K562 (cell line): ENCODE measurements around the gene GLUL. TPM values are rescaled to one million over a fixed set of nuclear protein-coding genes. Genes with fewer than 3 reads are reported as not detected.

Experiments
- ATAC-seq: fragments of 200-7000 bp; cut with Tn5 transposase; 3 replicates; pipeline ENCODE4 v1.9.1; 2020; ENCODE audit warnings: moderate library complexity
- BruUV-seq: library from RNA; stranded (reverse); fragments of 400-500 nt; replicated peaks from 2 replicates; lab custom pipeline; 2021; lab: Mats Ljungman, UMichigan
- CTCF ChIA-PET: fragments of 300-600 bp; formaldehyde crosslinking; extraction: SDS; loops from one replicate; lab custom pipeline; 2021; ENCODE audit warnings: low intra/inter-chr PET ratio; lab: Yijun Ruan, JAX
- POLR2A ChIA-PET: fragments of 300-600, 350-650 bp; sonication (Branson Sonifier 250); formaldehyde crosslinking; extraction: SDS; loops from one replicate; lab custom pipeline; 2021; ENCODE audit warnings: antibody characterized with exemption, inconsistent platforms; lab: Yijun Ruan, JAX
- DNase-seq, 4 experiments: peaks; one replicate each; pipeline versions ENCODE4 v3.0.0 to v3.0.0-alpha.2; 2011 to 2018; ENCODE audit warnings: low spot score in 3 of 4, mixed read lengths in 3 of 4; ENCODE audit errors: extremely low read depth in 1 of 4
- FAIRE-seq: peaks from 2 replicates; lab custom pipeline; 2011; peaks lifted over from hg19 to GRCh38; lab: Jason Lieb, UNC
- H2AFZ ChIP-seq: 2 replicates; pipeline ENCODE4 v1.6.0; 2011; ENCODE audit warnings: low read depth, low read length, control low read depth, inconsistent platforms
- H3K27ac ChIP-seq: fragments of 200-600 bp; 3 replicates; pipeline ENCODE4 v1.8.0; 2011; ENCODE audit warnings: low read depth, mild to moderate bottlenecking, control low read depth, inconsistent platforms, low read length, moderate library complexity, mixed read lengths; ENCODE audit errors: extremely low read depth
- H3K27me3 ChIP-seq, 2 experiments: fragments of 300-600 bp in 1 of 2; 2 replicates in 1 of 2; 3 replicates in 1 of 2; pipeline versions ENCODE4 v1.6.0 to v1.8.0; 2011; ENCODE audit warnings: inconsistent platforms in 2 of 2, low read length in 2 of 2, mild to moderate bottlenecking in 1 of 2, mixed read lengths in 1 of 2, moderate library complexity in 1 of 2; ENCODE audit not compliant: control insufficient read depth in 2 of 2, insufficient read depth in 2 of 2
- H3K36me3 ChIP-seq: fragments of 300-600 bp; 3 replicates; pipeline ENCODE4 v1.8.0; 2011; ENCODE audit warnings: mild to moderate bottlenecking, low read length, inconsistent platforms; ENCODE audit not compliant: control insufficient read depth, insufficient read depth
- H3K4me1 ChIP-seq, 2 experiments: fragments of 200-600 bp in 1 of 2; replicated peaks in 1 of 2; 2 replicates in 1 of 2; 3 replicates in 1 of 2; pipeline versions ENCODE4 v1.5.1 to v1.8.0; 2011; ENCODE audit warnings: inconsistent platforms in 2 of 2, low read length in 2 of 2, mild to moderate bottlenecking in 1 of 2, mixed read lengths in 1 of 2, moderate library complexity in 1 of 2; ENCODE audit not compliant: control insufficient read depth in 2 of 2, insufficient read depth in 2 of 2
- H3K4me2 ChIP-seq: 2 replicates; pipeline ENCODE4 v1.6.1; 2011; ENCODE audit warnings: low read length, control low read depth, inconsistent platforms, mixed read lengths; ENCODE audit not compliant: insufficient read depth
- H3K4me3 ChIP-seq: fragments of 200-600 bp; sonication (generic), shearing (Covaris generic); 2 replicates; pipeline ENCODE4 v1.5.1; 2016; ENCODE audit warnings: control low read depth, inconsistent platforms
- H3K79me2 ChIP-seq: fragments of 200-600 bp; 3 replicates; pipeline ENCODE4 v1.8.0; 2011; ENCODE audit warnings: low read length, inconsistent platforms; ENCODE audit not compliant: control insufficient read depth, insufficient read depth
- H3K9ac ChIP-seq, 2 experiments: 2 replicates each; pipeline versions ENCODE4 v1.6.0 to v1.6.1; 2011; ENCODE audit warnings: low read depth in 2 of 2, low read length in 2 of 2, control low read depth in 1 of 2, inconsistent platforms in 1 of 2, mild to moderate bottlenecking in 1 of 2, mixed read lengths in 1 of 2; ENCODE audit not compliant: insufficient read depth in 1 of 2
- H3K9me1 ChIP-seq: one replicate; pipeline ENCODE4 v1.6.0; 2011; ENCODE audit warnings: inconsistent platforms, mild to moderate bottlenecking, low read length, moderate library complexity; ENCODE audit not compliant: control insufficient read depth, insufficient read depth
- H3K9me3 ChIP-seq: replicated peaks from 2 replicates; pipeline ENCODE4 v1.5.1; 2011; ENCODE audit warnings: low read depth, low read length, inconsistent platforms; ENCODE audit not compliant: control insufficient read depth, insufficient read depth
- H4K20me1 ChIP-seq: replicated peaks from 2 replicates; pipeline ENCODE4 v1.6.1; 2011; ENCODE audit warnings: low read length, inconsistent platforms, mixed read lengths; ENCODE audit not compliant: control insufficient read depth, insufficient read depth
- FOXK1 ChIP-seq: sonication (generic); formaldehyde crosslinking; IDR thresholded peaks from 2 replicates; pipeline ENCODE4 v1.8.0; 2022; ENCODE audit warnings: missing genetic modification reagents, mild to moderate bottlenecking, borderline replicate concordance
- FUS ChIP-seq: fragments of 200-400 bp; formaldehyde crosslinking; optimal IDR thresholded peaks from 2 replicates; pipeline ENCODE3; 2017; ENCODE audit warnings: low read depth, low read length
- GTF2F1 ChIP-seq: IDR thresholded peaks from 2 replicates; pipeline ENCODE4 v1.6.1; 2011; ENCODE audit warnings: low read depth, low read length, improper control_type of control experiment
- HDAC8 ChIP-seq: fragments of 450-650 bp; IDR thresholded peaks from 2 replicates; pipeline ENCODE4 v1.6.1; 2016; ENCODE audit warnings: mild to moderate bottlenecking, missing genetic modification characterization, moderate library complexity, missing compliant biosample characterization
- MAFF ChIP-seq: IDR thresholded peaks from 2 replicates; pipeline ENCODE4 v1.6.1; 2012; ENCODE audit warnings: low read length, improper control_type of control experiment
- NBN ChIP-seq: fragments of 450-650 bp; IDR thresholded peaks from 2 replicates; pipeline ENCODE4 v1.6.1; 2016; ENCODE audit warnings: low read depth, mild to moderate bottlenecking
- NCOA6 ChIP-seq: fragments of 450-650 bp; IDR thresholded peaks from 2 replicates; pipeline ENCODE4 v1.6.1; 2017; ENCODE audit warnings: mild to moderate bottlenecking
- PHB2 ChIP-seq: fragments of 450-650 bp; IDR thresholded peaks from 2 replicates; pipeline ENCODE4 v1.6.1; 2017; ENCODE audit warnings: low read depth
- POLR2AphosphoS5 ChIP-seq: IDR thresholded peaks from 2 replicates; pipeline ENCODE4 v1.6.1; 2011; ENCODE audit warnings: mild to moderate bottlenecking, low read depth, low read length, moderate library complexity; ENCODE audit not compliant: control insufficient read depth, insufficient read depth
- SRSF3 ChIP-seq: fragments of 200-400 bp; formaldehyde crosslinking; IDR thresholded peaks from 2 replicates; pipeline ENCODE4 v1.6.1; 2016; ENCODE audit warnings: mild to moderate bottlenecking, low read length, moderate library complexity; ENCODE audit not compliant: insufficient read depth
- TEAD1 ChIP-seq, 2 experiments: fragments of 450-650 bp in 1 of 2; sonication (generic) in 1 of 2; formaldehyde crosslinking; IDR thresholded peaks; 2 replicates each; pipeline versions ENCODE4 v1.4.0 to v1.8.0; 2020 to 2022; ENCODE audit warnings: mild to moderate bottlenecking in 2 of 2, missing genetic modification reagents in 1 of 2
- TOE1 ChIP-seq, 2 experiments: fragments of 450-650 bp in 1 of 2; sonication (generic) in 1 of 2; formaldehyde crosslinking in 1 of 2; IDR thresholded peaks; 2 replicates each; pipeline versions ENCODE4 v1.7.1 to v1.8.0; 2016 to 2022; ENCODE audit warnings: borderline replicate concordance in 2 of 2, mild to moderate bottlenecking in 2 of 2, antibody characterized with exemption in 1 of 2, inconsistent platforms in 1 of 2, low read depth in 1 of 2, missing genetic modification reagents in 1 of 2, moderate library complexity in 1 of 2
- ZNF133 ChIP-seq: fragments of 250-450 bp; sonication (Bioruptor Pico); IDR thresholded peaks from 2 replicates; pipeline ENCODE4 v1.4.0; 2020; ENCODE audit warnings: mild to moderate bottlenecking
- ZNF175 ChIP-seq: fragments of 200-800 bp; sonication (Bioruptor generic); IDR thresholded peaks from 2 replicates; pipeline ENCODE4 v1.6.1; 2016; ENCODE audit warnings: low read depth, mild to moderate bottlenecking, missing genetic modification characterization, missing compliant biosample characterization
- ZNF263 ChIP-seq: sonication (generic); formaldehyde crosslinking; IDR thresholded peaks from 2 replicates; pipeline ENCODE4 v1.8.0; 2022; ENCODE audit warnings: mild to moderate bottlenecking, missing genetic modification reagents, borderline replicate concordance
- ZNF695 ChIP-seq: fragments of 450-650 bp; formaldehyde crosslinking; IDR thresholded peaks from 2 replicates; pipeline ENCODE4 v1.4.0; 2020; ENCODE audit warnings: mild to moderate bottlenecking, moderate library complexity
- WGBS: fragments of 100-300 bp; shearing (Covaris generic); methylation state at CpG from one replicate; pipeline ENCODE4 v1.1.6; 2016; ENCODE audit warnings: low coverage, mixed read lengths; ENCODE audit not compliant: insufficient coverage; ENCODE audit errors: missing lambda C conversion rate; 5-methylcytosine and 5-hydroxymethylcytosine counted together
- in situ Hi-C: fragments of 300-500 bp; cut with MboI; formaldehyde crosslinking; loops from 4 replicates; pipeline ENCODE4 v1.15.0; 2018; ENCODE audit warnings: inconsistent platforms, mixed read lengths
- intact Hi-C: fragments of 100-400 bp; cut with micrococcal nuclease; formaldehyde crosslinking; loops from 2 replicates; pipeline ENCODE4 v1.14.2; 2022
- polyA plus RNA-seq, 8 experiments: library from polyadenylated mRNA; depleted of rRNA in 4 of 8; stranded (reverse) in 5 of 8; unstranded in 3 of 8; fragments of >200 nt; fragmentation: Nextera tagmentation in 2 of 8; fragmentation: Illumina TruSeq in 1 of 8; extraction: Ambion mirVana in 2 of 8; extraction: Trizol in 1 of 8; gene quantifications; 2 replicates each; pipeline versions ENCODE4 v1.2.1 to v1.2.3, GENCODE V29; 2011 to 2014; ENCODE audit warnings: inconsistent platforms in 1 of 8, missing spikeins in 1 of 8
- total RNA-seq, 7 experiments: library from RNA; depleted of rRNA in 6 of 7; stranded (reverse); fragments of >200 nt in 6 of 7; fragmentation: Illumina TruSeq in 2 of 7; extraction: Trizol in 2 of 7; gene quantifications; 2 replicates each; pipeline versions ENCODE4 v1.2.1 to v1.2.3, GENCODE V29; 2011 to 2021; ENCODE audit warnings: low replicate concordance in 1 of 7
- TF ChIP-seq, protein P1 (sequence below): sonication (generic); formaldehyde crosslinking; IDR thresholded peaks from 2 replicates; pipeline ENCODE4 v1.8.0; 2023; ENCODE audit warnings: mild to moderate bottlenecking, missing genetic modification reagents
- TF ChIP-seq, protein P2 (sequence below): sonication (generic); formaldehyde crosslinking; IDR thresholded peaks from 2 replicates; pipeline ENCODE4 v1.8.1; 2022; ENCODE audit warnings: missing genetic modification reagents

GLUL gene
- total and polyA plus RNA-seq, 9 of the 15 experiments (the other 6 are each of a cell fraction or from before 2014, with no cell fraction given), result 1,088 to 4,222 (median 1,338) TPM

DNA sequence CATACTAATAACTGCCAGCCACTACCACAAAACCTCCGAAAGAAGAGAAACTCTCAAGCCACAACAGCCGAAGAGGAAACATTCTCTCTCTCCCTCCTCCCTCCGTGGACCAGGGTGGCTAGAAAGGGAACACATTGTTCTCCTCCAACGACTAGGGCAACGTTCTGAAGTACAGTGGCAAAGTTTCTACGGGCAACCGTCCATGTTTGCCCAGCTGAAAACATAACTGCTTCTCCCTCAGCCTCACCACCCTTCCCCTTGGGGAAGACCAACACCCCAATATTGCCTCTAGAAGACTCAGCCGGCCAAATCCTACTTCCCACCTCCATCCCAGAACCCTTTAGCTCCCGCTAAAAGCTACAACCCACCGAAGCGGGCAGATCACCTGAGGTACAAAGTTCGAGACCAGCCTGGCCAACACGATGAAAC lies 2.0 kb downstream of the GLUL start:
- DNase-seq, result no peak
- Histone ChIP-seq H3K4me2 (peak overlapping the region; percentile 98), H3K36me3 (peaks cover 61% of the 10 kb centered on the region), H3K9me1 (peaks cover 19% of the 10 kb centered on the region), H3K27me3 (no peaks in the 10 kb centered on the region), H2AFZ (no peak overlapping the region), H3K4me1 (peaks cover 33 to 64% of the 10 kb centered on the region in 2 experiments), H4K20me1 (peaks cover 43% of the 10 kb centered on the region), H3K9me3 (no peaks in the 10 kb centered on the region), H3K4me3 (peak overlapping the region; percentile 77), H3K9ac (peak overlapping the region; percentile 88 to 96), H3K27ac (peak overlapping the region; percentile 92), H3K79me2 (peaks cover 80% of the 10 kb centered on the region)
- in situ Hi-C loops, result loop anchor here (5.0 kb wide), 1 partner anchor 87 kb away; no protein-coding TSS in a partner anchor
- under 1% methylated on average over 13 of the region's 13 CpGs for WGBS
- FAIRE-seq, result no peak
- CTCF ChIA-PET, result no interaction called here
- intact Hi-C loops, result loop anchor here (2.0 to 5.0 kb wide), 3 partner anchors 31 to 403 kb away; no protein-coding TSS in a partner anchor
- ATAC-seq, result no peak
- POLR2A ChIA-PET, result interaction anchor here (0.6 to 8.0 kb wide), 39 partner anchors 8 to 388 kb away, joined by 3 to 137 read pairs (median 4); no protein-coding TSS in a partner anchor
- no TSS peak for BruUV-seq
- TF ChIP-seq SRSF3 (no peak), ZNF263 (CRISPR knock-in tag) (no peak), NCOA6 (no peak), TEAD1 (CRISPR knock-in tag; IDR thresholded peaks at IDR 0.05) (0 out of 4 replicates have a peak, but pooled peaks of 1 of the 2 experiments have one; percentile 36), POLR2AphosphoS5 (peak; percentile 35; the same call in 1 of the 2 replicates), FUS (no peak), PHB2 (0 out of 2 replicates have a peak, but pooled peaks have one; percentile 25), ZNF133 (CRISPR knock-in tag) (no peak), ZNF175 (no peak), FOXK1 (CRISPR knock-in tag) (no peak), ZNF695 (no peak), NBN (0 out of 2 replicates have a peak, but pooled peaks have one; percentile 27), GTF2F1 (no peak), MAFF (no peak), TOE1 (IDR thresholded peaks at IDR 0.05; ENCODE audit: borderline replicate concordance) (peak; percentile 30; the same call in 1 of the 2 replicates), TOE1 (CRISPR knock-in tag; IDR thresholded peaks at IDR 0.05; ENCODE audit: borderline replicate concordance, low read depth) (no peak), HDAC8 (no peak)
- TF ChIP-seq, protein P1, sequence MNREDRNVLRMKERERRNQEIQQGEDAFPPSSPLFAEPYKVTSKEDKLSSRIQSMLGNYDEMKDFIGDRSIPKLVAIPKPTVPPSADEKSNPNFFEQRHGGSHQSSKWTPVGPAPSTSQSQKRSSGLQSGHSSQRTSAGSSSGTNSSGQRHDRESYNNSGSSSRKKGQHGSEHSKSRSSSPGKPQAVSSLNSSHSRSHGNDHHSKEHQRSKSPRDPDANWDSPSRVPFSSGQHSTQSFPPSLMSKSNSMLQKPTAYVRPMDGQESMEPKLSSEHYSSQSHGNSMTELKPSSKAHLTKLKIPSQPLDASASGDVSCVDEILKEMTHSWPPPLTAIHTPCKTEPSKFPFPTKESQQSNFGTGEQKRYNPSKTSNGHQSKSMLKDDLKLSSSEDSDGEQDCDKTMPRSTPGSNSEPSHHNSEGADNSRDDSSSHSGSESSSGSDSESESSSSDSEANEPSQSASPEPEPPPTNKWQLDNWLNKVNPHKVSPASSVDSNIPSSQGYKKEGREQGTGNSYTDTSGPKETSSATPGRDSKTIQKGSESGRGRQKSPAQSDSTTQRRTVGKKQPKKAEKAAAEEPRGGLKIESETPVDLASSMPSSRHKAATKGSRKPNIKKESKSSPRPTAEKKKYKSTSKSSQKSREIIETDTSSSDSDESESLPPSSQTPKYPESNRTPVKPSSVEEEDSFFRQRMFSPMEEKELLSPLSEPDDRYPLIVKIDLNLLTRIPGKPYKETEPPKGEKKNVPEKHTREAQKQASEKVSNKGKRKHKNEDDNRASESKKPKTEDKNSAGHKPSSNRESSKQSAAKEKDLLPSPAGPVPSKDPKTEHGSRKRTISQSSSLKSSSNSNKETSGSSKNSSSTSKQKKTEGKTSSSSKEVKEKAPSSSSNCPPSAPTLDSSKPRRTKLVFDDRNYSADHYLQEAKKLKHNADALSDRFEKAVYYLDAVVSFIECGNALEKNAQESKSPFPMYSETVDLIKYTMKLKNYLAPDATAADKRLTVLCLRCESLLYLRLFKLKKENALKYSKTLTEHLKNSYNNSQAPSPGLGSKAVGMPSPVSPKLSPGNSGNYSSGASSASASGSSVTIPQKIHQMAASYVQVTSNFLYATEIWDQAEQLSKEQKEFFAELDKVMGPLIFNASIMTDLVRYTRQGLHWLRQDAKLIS, result no peak
- TF ChIP-seq, protein P2, sequence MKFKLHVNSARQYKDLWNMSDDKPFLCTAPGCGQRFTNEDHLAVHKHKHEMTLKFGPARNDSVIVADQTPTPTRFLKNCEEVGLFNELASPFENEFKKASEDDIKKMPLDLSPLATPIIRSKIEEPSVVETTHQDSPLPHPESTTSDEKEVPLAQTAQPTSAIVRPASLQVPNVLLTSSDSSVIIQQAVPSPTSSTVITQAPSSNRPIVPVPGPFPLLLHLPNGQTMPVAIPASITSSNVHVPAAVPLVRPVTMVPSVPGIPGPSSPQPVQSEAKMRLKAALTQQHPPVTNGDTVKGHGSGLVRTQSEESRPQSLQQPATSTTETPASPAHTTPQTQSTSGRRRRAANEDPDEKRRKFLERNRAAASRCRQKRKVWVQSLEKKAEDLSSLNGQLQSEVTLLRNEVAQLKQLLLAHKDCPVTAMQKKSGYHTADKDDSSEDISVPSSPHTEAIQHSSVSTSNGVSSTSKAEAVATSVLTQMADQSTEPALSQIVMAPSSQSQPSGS (CRISPR knock-in tag), result no peak
